Brain microvascular endothelial cell (primary cell): ENCODE measurements around the gene C6orf47.

Experiments
- DNase-seq: peaks from one replicate; pipeline ENCODE4 v3.0.0-alpha.2; 2020
- H3K27ac ChIP-seq: fragments of 250-450 bp; sonication (Bioruptor Pico); 2 replicates; pipeline ENCODE4 v1.5.1; 2020; ENCODE audit warnings: mild to moderate bottlenecking, moderate library complexity
- H3K27me3 ChIP-seq: fragments of 250-450 bp; sonication (Bioruptor Pico); replicated peaks from 2 replicates; pipeline ENCODE4 v1.5.1; 2020; ENCODE audit warnings: mild to moderate bottlenecking
- H3K36me3 ChIP-seq: fragments of 250-450 bp; sonication (Bioruptor Pico); replicated peaks from 2 replicates; pipeline ENCODE4 v1.5.1; 2020; ENCODE audit warnings: mild to moderate bottlenecking
- H3K4me3 ChIP-seq: 2 replicates; pipeline ENCODE4 v1.5.1; 2011; ENCODE audit warnings: low read depth, mild to moderate bottlenecking, control low read depth, low read length, moderate library complexity
- in situ Hi-C: cut with HindIII; loops from 2 replicates; pipeline ENCODE4 v1.10.0; 2017; ENCODE audit warnings: low sequenced_read_pairs, low pct_ligation_motif_present
- TF ChIP-seq, protein P1 (sequence below): IDR thresholded peaks from 2 replicates; pipeline ENCODE4 v1.5.1; 2011; ENCODE audit warnings: low read depth, mild to moderate bottlenecking, moderate library complexity, low read length, control low read depth, inconsistent platforms; ENCODE audit errors: missing control alignments

The C6orf47 gene

GRCh38 chr6:31683591-31683990, 23.0 kb upstream of the C6orf47 start:
- no peak overlapping the region for H3K27ac ChIP-seq
- no peak overlapping the region for H3K4me3 ChIP-seq
- TF ChIP-seq, protein P1, sequence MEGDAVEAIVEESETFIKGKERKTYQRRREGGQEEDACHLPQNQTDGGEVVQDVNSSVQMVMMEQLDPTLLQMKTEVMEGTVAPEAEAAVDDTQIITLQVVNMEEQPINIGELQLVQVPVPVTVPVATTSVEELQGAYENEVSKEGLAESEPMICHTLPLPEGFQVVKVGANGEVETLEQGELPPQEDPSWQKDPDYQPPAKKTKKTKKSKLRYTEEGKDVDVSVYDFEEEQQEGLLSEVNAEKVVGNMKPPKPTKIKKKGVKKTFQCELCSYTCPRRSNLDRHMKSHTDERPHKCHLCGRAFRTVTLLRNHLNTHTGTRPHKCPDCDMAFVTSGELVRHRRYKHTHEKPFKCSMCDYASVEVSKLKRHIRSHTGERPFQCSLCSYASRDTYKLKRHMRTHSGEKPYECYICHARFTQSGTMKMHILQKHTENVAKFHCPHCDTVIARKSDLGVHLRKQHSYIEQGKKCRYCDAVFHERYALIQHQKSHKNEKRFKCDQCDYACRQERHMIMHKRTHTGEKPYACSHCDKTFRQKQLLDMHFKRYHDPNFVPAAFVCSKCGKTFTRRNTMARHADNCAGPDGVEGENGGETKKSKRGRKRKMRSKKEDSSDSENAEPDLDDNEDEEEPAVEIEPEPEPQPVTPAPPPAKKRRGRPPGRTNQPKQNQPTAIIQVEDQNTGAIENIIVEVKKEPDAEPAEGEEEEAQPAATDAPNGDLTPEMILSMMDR, result no peak
- DNase-seq, result no peak
- no peaks in the 10 kb centered on the region for H3K27me3 ChIP-seq
- peaks cover 25% of the 10 kb centered on the region for H3K36me3 ChIP-seq
- in situ Hi-C loops, result no loop called here

- DNase-seq, result no peak
- TF ChIP-seq, protein P1, result peak; percentile 29
- in situ Hi-C loops, result no loop called here
- peak overlapping the region; percentile 30 for H3K27ac ChIP-seq
- peak overlapping the region; percentile 61 for H3K4me3 ChIP-seq
- peaks cover 2% of the 10 kb centered on the region for H3K36me3 ChIP-seq
- H3K27me3 ChIP-seq, result no peaks in the 10 kb centered on the region
Measured at GRCh38 chr6:31681135-31681671, 20.6 kb upstream of the C6orf47 start.

DNA sequence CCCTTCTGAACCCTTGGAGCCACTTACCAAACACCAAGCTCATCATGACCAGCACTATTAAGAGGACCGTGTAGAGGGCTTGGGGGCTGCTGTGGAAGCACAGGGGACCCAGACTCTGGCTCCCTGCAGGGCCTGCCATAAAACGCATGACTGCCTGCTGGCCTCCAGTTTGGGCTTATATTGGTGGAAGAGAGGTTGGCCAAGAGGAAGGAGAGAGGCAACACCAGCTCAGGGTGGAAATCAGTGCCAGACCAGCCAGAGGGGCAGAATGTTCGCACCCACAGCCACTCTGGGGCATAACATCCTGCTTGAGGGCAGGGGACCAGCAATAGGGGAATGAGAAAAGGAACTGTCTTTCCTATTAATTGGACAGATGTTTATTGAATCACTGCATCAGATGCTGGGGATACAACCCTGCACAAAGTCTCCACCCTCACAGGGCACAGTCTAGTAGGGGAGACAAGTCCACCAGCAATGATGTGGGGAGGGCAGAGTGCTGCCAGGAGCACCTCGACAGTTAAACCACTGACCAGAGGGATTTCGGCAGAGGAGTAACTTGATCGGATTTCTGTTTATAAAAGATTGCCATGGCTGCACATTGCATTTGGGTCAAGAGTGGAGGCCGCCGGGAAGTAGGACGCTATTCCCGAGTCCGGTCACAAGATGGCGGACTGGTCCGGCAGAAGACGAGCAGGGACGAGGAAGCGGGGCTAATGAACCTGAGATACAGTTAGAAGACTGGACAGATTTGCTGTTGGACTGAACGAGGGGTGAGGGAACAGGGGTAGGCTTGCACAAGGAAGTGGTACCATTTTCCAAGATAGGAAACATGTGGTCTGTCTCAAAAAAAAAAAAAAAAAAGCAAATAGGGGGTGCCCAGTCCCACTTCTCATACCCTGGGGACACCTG, 19.9 kb upstream of the C6orf47 start, which contains the start of gene LY6G5C:
Gene LY6G5C, minus strand, starts transcription at position 842 of the 909 bp plus-strand sequence. Its CDS starts 694 bp downstream, at position 148.
- H3K27me3 ChIP-seq, result no peaks in the 10 kb centered on the region
- H3K27ac ChIP-seq, result peak within 1 kb of the TSS; percentile 30
- in situ Hi-C loops, result no loop called here
- H3K4me3 ChIP-seq, result peak within 1 kb of the TSS; percentile 61
- TF ChIP-seq, protein P1, result peak; percentile 85
- DNase-seq, result peak; percentile 82
- H3K36me3 ChIP-seq, result no peaks in the 10 kb centered on the region

- no peaks in the 10 kb centered on the region for H3K27me3 ChIP-seq
- in situ Hi-C loops, result no loop called here
- no peak for DNase-seq
- H3K36me3 ChIP-seq, result peaks cover 5% of the 10 kb centered on the region
- H3K27ac ChIP-seq, result no peak overlapping the region
- TF ChIP-seq, protein P1, result no peak
- H3K4me3 ChIP-seq, result no peak overlapping the region
Measured at GRCh38 chr6:31677955-31678354, 17.4 kb upstream of the C6orf47 start.

DNA sequence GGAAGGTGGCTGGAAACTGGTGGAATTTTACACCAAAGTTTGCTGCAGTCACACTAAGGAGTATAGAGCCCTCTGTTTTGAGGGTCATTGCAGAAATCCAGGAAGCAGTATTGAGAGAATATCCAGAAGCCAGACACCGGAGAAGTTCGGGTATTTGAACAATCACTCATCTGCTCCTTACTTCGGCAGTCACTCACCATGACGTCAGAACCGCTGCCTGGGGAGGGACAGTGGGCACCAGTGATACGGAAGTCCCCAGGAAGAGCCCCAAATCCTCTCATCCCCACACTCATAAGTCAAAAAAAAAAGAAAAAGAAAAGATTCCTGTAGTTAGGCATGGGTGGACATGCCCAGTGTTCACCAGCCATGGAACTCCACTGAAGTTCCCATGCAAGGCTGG, 16.3 kb upstream of the C6orf47 start:
- no peak overlapping the region for H3K27ac ChIP-seq
- TF ChIP-seq, protein P1, result no peak
- H3K4me3 ChIP-seq, result no peak overlapping the region
- no peak for DNase-seq
- H3K36me3 ChIP-seq, result peaks cover 16% of the 10 kb centered on the region
- H3K27me3 ChIP-seq, result no peaks in the 10 kb centered on the region
- in situ Hi-C loops, result no loop called here
